Muscle of leg (tissue), 11 donors: ENCODE results near the gene WARS2. TPM values are rescaled to one million over a fixed set of nuclear protein-coding genes. Genes with fewer than 3 reads are reported as not detected.
A peak's percentile ranks its signal among the peaks of the same experiment; 100 is the strongest.

ENCODE experiments used
- DNase-seq: peaks from one replicate; pipeline ENCODE4 v3.0.0; 2013
- H3K27ac ChIP-seq: one replicate; pipeline ENCODE4 v1.5.1; 2013; ENCODE audit warnings: mild to moderate bottlenecking, low read length, control low read depth
- H3K27me3 ChIP-seq: one replicate; pipeline ENCODE4 v1.6.1; 2013; ENCODE audit warnings: low read length; ENCODE audit not compliant: control insufficient read depth, insufficient read depth
- H3K36me3 ChIP-seq: one replicate; pipeline ENCODE4 v1.6.1; 2013; ENCODE audit warnings: low read length; ENCODE audit not compliant: control insufficient read depth, insufficient read depth
- H3K4me1 ChIP-seq: one replicate; pipeline ENCODE4 v1.6.1; 2013; ENCODE audit warnings: low read length; ENCODE audit not compliant: control insufficient read depth, insufficient read depth
- H3K4me3 ChIP-seq: one replicate; pipeline ENCODE4 v1.5.1; 2013; ENCODE audit warnings: low read length, control low read depth
- H3K9me3 ChIP-seq: replicated peaks from 2 replicates; pipeline ENCODE4 v1.6.1; 2013; ENCODE audit warnings: low read depth, low read length; ENCODE audit not compliant: control insufficient read depth
- WGBS: methylation state at CpG from one replicate; pipeline ENCODE4 v1.1.5; 2013; ENCODE audit warnings: missing lambda C conversion rate; ENCODE audit not compliant: insufficient coverage; 5-methylcytosine and 5-hydroxymethylcytosine counted together
- polyA plus RNA-seq, 8 donors: library from polyadenylated mRNA; unstranded; fragments of 120-200 nt; gene quantifications; one replicate each; pipeline versions ENCODE4 v1.2.1 to v1.2.3, GENCODE V29; 2013; ENCODE audit warnings: inconsistent platforms in 1 of 8, low replicate concordance in 1 of 8; ENCODE audit not compliant: insufficient read length in 8 of 8, insufficient read depth in 1 of 8
- total RNA-seq: library from RNA; stranded (reverse); fragments of 120-200 nt; gene quantifications from one replicate; pipeline ENCODE4 v1.2.4, GENCODE V29; 2013

WARS2 gene
- total and polyA plus RNA-seq, 9 donors: 16.3 to 25.8 (median 20.2) TPM

DNA sequence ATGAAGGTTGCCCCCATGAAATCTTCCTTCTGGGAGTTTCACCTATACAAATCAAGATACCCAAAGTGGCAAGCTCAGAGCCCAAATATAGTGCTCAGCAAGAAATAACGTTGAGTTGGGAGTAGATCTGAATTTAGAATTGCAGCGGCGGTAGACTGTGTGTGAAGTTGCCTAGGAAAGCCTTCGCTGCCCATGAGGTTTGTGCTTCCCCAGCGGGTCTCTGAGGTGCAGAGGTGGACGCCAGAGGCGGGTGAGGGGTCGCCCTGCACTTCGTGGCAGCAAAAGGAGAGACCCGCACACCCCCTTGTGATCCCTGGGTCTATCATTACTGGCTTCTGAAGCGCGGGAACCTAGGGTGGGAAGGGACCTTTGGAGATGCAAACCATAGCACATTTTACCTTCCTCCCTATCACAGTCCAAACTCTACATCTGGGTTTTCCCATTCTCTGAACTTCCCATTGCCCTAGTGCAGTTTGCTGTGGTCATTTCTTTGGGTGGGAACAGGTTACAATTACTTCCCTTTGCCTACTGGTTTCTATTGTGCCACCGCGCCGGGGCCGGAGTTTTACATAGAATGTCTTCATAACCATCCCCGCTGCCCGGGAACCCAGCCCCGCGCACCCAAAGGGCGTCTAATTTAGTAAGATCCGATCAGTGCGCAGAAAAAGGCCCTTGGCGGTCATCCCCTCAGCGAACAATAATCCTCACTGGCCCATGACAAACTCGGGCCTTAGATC, 157.5 kb downstream of the WARS2 start:
- peaks cover 9% of the 10 kb centered on the region for H3K36me3 ChIP-seq
- H3K27ac ChIP-seq: peak overlapping the region; percentile 97
- no peak for DNase-seq
- peaks cover 52% of the 10 kb centered on the region for H3K27me3 ChIP-seq
- H3K9me3 ChIP-seq: no peaks in the 10 kb centered on the region
- peaks cover 19% of the 10 kb centered on the region for H3K4me1 ChIP-seq
- 21% methylated on average over 24 of the region's 26 CpGs for WGBS
- peak overlapping the region; percentile 78 for H3K4me3 ChIP-seq

DNA sequence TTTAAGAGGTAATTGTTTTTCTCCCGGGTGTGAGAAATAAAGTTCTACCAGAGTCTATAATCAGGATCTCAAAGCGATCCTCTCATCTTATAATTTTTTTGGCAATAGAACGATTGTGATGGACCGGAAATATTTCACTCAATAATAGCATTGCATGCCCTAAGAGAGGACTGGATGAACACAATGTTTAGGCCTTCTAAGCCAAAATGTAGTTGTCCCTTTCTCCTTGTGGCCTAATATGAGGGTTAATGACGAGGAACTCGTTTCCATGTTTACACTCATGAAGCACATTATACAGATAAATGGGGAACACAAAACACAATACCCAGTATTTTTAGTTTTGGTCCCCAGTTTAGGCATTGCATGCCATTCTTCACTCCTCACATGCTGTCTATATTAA, 158.2 kb downstream of the WARS2 start:
- no peak overlapping the region for H3K4me3 ChIP-seq
- H3K9me3 ChIP-seq: no peaks in the 10 kb centered on the region
- peak; percentile 68 for DNase-seq
- H3K27me3 ChIP-seq: peaks cover 45% of the 10 kb centered on the region
- no CpG with 5 or more reads among the region's 6 CpGs for WGBS
- peaks cover 9% of the 10 kb centered on the region for H3K36me3 ChIP-seq
- H3K4me1 ChIP-seq: peaks cover 25% of the 10 kb centered on the region
- H3K27ac ChIP-seq: peak overlapping the region; percentile 97

DNA sequence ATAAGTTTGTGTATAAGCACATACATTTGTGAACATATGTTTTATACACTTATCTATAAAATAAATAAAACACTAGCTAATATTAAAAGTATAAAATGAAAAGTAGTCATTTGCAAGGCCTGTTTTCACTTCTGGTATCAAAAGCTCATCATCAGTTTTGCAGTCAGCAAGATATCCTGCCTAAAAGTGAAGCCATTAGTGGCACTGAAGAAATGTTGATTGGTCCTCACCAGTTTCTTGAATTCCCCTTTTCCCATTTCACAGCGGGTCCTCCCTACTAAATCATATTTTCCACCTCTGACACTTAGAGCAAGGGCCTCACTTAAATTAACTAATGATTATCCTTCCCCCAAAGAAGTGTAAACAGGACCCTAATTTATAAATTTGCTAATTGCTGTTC, 159.0 kb downstream of the WARS2 start:
- Histone ChIP-seq H3K4me1 (peaks cover 28% of the 10 kb centered on the region), H3K27me3 (peaks cover 42% of the 10 kb centered on the region), H3K4me3 (no peak overlapping the region), H3K9me3 (no peaks in the 10 kb centered on the region), H3K36me3 (peaks cover 9% of the 10 kb centered on the region), H3K27ac (peak overlapping the region; percentile 97)
- WGBS: no CpG with 5 or more reads among the region's 1 CpG
- peak; percentile 53 for DNase-seq

Other genes starting within 250 kb of the WARS2 start
- gene TBX15, start 152.3 kb downstream of the WARS2 start, total RNA-seq: 41.4 TPM
- 10 to 100 TPM; 51.1 to 72.7 (median 56.6) TPM for gene TBX15, start 152.3 kb downstream of the WARS2 start, polyA plus RNA-seq
- gene HAO2, start 228.1 kb upstream of the WARS2 start, total RNA-seq: 0.13 TPM
- under 1 TPM in 2 of 8 donors, not detected in 6; 0.08 to 0.15 TPM for gene HAO2, start 228.1 kb upstream of the WARS2 start, polyA plus RNA-seq